Peyer's patch (tissue), 4 donors: ENCODE data around the gene COMMD1. TPM values are rescaled to one million over a fixed set of nuclear protein-coding genes. Genes with fewer than 3 reads are reported as not detected.
A peak's percentile ranks its signal among the peaks of the same experiment; 100 is the strongest.
"Not testable (repeated sequence)": the region's sequence is repeated elsewhere in the genome, so short reads cannot be mapped to it uniquely, and the experiment has no call there.

Experiments
- DNase-seq, 3 donors: peaks; one replicate each; pipeline ENCODE4 v3.0.0-alpha.2; 2017 to 2019
- H3K27ac ChIP-seq, 4 donors: fragments of 200-600 bp; sonication (generic); one replicate each; pipeline ENCODE4 v1.5.1; 2016 to 2019
- H3K27me3 ChIP-seq, 2 donors: fragments of 200-600 bp; sonication (generic); one replicate each; pipeline ENCODE4 v1.5.1; 2019
- H3K36me3 ChIP-seq, 3 donors: fragments of 200-600 bp; sonication (generic); one replicate each; pipeline ENCODE4 v1.5.1; 2016 to 2019
- H3K4me1 ChIP-seq, 4 donors: fragments of 200-600 bp; sonication (generic); one replicate each; pipeline ENCODE4 v1.5.1; 2016 to 2019
- H3K4me3 ChIP-seq, 4 donors: fragments of 200-600 bp; sonication (generic); 1 replicate in 3 of 4; 2 replicates in 1 of 4; pipeline ENCODE4 v1.5.1; 2016 to 2019; ENCODE audit warnings: mild to moderate bottlenecking in 1 of 4
- H3K9me3 ChIP-seq, 4 donors: fragments of 200-600 bp; sonication (generic); one replicate each; pipeline ENCODE4 v1.5.1; 2016 to 2019; ENCODE audit warnings: mild to moderate bottlenecking in 1 of 4
- CTCF ChIP-seq, 6 experiments: fragments of 450-650 bp in 4 of 6; fragments of 200-600 bp in 2 of 6; sonication (generic) in 1 of 6; IDR thresholded peaks; one replicate each; pipeline ENCODE4 v1.5.1; 2017 to 2019; ENCODE audit warnings: antibody characterized with exemption in 6 of 6, mild to moderate bottlenecking in 3 of 6, moderate library complexity in 1 of 6
- POLR2A ChIP-seq, 2 donors: fragments of 450-650 bp; IDR thresholded peaks; one replicate each; pipeline ENCODE4 v1.5.1; 2017; ENCODE audit warnings: antibody characterized with exemption in 2 of 2, mild to moderate bottlenecking in 2 of 2, moderate library complexity in 2 of 2
- total RNA-seq, 4 donors: library from RNA; depleted of rRNA; stranded (reverse); fragments of >200 nt; gene quantifications; one replicate each; pipeline ENCODE4 v1.1.0, GENCODE V29; 2016

Gene COMMD1
- total RNA-seq, 4 donors from 2014 or later: 32.9 to 52.8 (median 35.2) TPM

DNA sequence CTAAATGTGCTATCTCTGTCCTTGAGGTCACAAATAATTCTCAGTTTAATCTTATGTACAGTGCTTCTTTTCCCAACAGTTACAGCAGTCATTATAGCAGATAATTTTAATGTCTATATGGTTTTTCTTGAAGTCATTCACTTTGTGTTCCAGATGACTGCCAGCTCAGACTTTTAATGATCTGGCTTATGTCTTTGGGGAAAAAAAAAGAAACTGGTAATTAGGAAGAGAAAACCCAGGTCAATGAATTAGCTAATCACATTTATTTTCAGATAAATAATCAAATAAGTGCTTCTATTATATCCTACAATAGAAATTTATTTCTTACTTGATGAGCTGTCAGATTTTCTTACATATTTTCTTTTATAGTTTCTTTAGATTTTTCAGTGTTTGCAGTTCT lies 96.0 kb downstream of the COMMD1 start:
- Histone ChIP-seq H3K4me3 (no peak overlapping the region), H3K27me3 (no peaks in the 10 kb centered on the region), H3K4me1 (no peaks in the 10 kb centered on the region), H3K27ac (no peak overlapping the region), H3K9me3 (no peaks in the 10 kb centered on the region), H3K36me3 (peaks cover 0 to 8% (median 0%) of the 10 kb centered on the region in 3 donors)
- TF ChIP-seq POLR2A (IDR thresholded peaks at IDR 0.05) (no peak), CTCF (IDR thresholded peaks at IDR 0.05) (no peak)
- no peak for DNase-seq

DNA sequence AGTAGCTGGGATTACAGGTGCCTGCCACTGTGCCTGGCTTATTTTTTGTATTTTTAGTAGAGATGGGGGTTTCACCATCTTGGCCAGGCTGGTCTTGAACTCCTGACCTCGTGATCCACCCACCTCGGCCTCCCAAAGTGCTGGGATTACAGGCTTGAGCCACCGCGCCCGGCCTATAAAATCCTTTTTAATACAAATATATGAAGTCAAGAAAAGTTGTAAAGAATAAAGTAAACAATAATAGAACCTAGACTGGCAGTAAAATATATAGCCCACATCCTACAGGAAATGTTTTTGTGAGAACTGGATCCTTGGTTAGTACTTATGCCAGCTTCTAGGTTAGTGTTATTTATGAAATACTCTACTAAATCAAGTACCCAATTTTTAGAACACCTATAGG lies 99.0 kb downstream of the COMMD1 start:
- not testable (repeated sequence) for H3K9me3 ChIP-seq, DNase-seq, H3K27me3 ChIP-seq, H3K4me3 ChIP-seq, H3K27ac ChIP-seq, H3K36me3 ChIP-seq, H3K4me1 ChIP-seq

GRCh38 chr2:62007555-62007954 lies 102.1 kb downstream of the COMMD1 start:
- no peak overlapping the region for H3K27ac ChIP-seq
- no peaks in the 10 kb centered on the region for H3K9me3 ChIP-seq
- no peaks in the 10 kb centered on the region for H3K27me3 ChIP-seq
- H3K4me1 ChIP-seq: no peaks in the 10 kb centered on the region
- H3K4me3 ChIP-seq: no peak overlapping the region
- no peak for TF ChIP-seq CTCF (IDR thresholded peaks at IDR 0.05)
- TF ChIP-seq POLR2A (IDR thresholded peaks at IDR 0.05): no peak
- DNase-seq: no peak
- no peaks in the 10 kb centered on the region for H3K36me3 ChIP-seq

DNA sequence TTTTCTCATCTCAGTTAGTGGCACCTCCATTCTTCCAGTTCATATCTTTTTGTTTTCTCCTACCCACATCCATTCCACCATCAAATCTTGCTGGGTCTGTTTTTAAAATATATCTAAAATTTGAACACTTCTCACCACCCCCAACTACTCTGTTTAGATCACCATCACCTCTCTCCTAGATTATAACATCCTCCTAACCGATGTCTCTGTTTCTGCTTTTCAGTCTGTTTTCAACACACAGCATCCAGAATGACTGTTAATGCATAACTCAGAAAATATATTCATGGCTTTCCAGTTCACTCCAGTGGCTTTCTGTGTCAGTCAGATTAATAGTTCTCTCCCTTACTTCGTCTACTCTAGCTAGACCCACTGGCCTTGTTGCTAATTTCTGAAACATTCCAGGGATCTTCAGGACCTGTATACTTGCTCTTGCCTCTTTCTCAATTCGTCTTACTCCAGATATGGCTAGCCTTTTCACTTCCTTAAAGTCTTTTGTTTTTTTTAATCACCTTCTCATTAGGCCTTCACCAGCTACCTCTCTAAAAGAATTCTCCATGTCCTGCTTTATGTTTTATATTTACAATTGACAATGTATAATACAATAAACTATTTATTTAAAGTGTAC lies 105.3 kb downstream of the COMMD1 start:
- no peak for DNase-seq
- Histone ChIP-seq H3K27ac (no peak overlapping the region), H3K4me1 (peaks cover 0 to 10% (median 0%) of the 10 kb centered on the region in 4 donors), H3K4me3 (no peak overlapping the region), H3K36me3 (no peaks in the 10 kb centered on the region), H3K9me3 (no peaks in the 10 kb centered on the region), H3K27me3 (no peaks in the 10 kb centered on the region)
- TF ChIP-seq POLR2A (IDR thresholded peaks at IDR 0.05) (no peak), CTCF (IDR thresholded peaks at IDR 0.05) (no peak)

DNA sequence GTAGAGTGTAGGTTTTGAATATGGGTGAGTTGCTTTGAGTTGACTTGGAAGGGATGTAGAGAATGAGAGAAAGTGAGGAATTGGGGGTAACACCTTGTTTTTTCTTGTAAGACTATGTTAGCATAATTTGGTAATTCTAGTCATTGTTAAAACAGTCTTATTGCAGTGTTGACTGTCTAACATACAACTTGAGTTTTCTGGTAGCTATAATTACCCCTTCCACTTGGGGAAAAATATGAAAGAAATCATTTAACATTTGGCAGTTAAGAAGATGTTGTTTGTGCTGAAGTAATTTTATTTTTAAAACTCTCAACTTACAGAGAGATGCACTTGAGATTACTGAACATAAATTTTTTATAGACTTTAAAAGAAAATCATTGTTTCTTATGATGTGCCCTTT lies 108.2 kb downstream of the COMMD1 start:
- H3K27me3 ChIP-seq: no peaks in the 10 kb centered on the region
- TF ChIP-seq CTCF (IDR thresholded peaks at IDR 0.05): no peak
- TF ChIP-seq POLR2A (IDR thresholded peaks at IDR 0.05): no peak
- no peak overlapping the region for H3K4me3 ChIP-seq
- DNase-seq: no peak
- H3K9me3 ChIP-seq: no peaks in the 10 kb centered on the region
- H3K4me1 ChIP-seq: peaks cover 0 to 10% (median 0%) of the 10 kb centered on the region in 4 donors
- H3K36me3 ChIP-seq: no peaks in the 10 kb centered on the region
- H3K27ac ChIP-seq: peak overlapping the region in 1 of 4 donors; percentile 19

DNA sequence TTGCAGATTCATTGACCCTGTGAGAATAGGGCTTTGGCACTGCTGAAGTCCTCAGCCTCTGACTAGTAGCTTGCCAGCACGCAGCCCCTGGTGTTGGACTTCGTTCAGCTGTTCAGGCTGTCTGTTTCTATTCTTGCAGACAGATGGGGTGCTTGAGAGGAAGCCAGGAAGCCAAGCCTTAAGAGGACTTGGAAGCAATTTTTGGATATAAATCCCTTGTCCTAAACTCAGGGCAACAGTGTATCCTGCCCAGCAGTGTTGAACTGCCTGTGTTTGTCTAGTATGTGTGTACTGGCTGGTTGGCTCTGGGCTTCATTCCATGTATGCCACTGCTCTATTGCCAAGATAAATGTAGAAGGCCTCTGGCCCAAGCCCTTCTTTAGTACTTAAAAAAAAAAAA lies 108.6 kb downstream of the COMMD1 start:
- TF ChIP-seq POLR2A (IDR thresholded peaks at IDR 0.05) (no peak), CTCF (IDR thresholded peaks at IDR 0.05) (peak in 3 of 6 experiments; percentile 20 to 45 (median 40))
- Histone ChIP-seq H3K9me3 (no peaks in the 10 kb centered on the region), H3K27ac (peak overlapping the region in 1 of 4 donors; percentile 19), H3K27me3 (no peaks in the 10 kb centered on the region), H3K4me3 (no peak overlapping the region), H3K36me3 (no peaks in the 10 kb centered on the region), H3K4me1 (peaks cover 0 to 10% (median 0%) of the 10 kb centered on the region in 4 donors)
- DNase-seq: peak in 1 of 3 donors; percentile 64
